ENCODE results near the gene MGMT.

The MGMT gene

DNA sequence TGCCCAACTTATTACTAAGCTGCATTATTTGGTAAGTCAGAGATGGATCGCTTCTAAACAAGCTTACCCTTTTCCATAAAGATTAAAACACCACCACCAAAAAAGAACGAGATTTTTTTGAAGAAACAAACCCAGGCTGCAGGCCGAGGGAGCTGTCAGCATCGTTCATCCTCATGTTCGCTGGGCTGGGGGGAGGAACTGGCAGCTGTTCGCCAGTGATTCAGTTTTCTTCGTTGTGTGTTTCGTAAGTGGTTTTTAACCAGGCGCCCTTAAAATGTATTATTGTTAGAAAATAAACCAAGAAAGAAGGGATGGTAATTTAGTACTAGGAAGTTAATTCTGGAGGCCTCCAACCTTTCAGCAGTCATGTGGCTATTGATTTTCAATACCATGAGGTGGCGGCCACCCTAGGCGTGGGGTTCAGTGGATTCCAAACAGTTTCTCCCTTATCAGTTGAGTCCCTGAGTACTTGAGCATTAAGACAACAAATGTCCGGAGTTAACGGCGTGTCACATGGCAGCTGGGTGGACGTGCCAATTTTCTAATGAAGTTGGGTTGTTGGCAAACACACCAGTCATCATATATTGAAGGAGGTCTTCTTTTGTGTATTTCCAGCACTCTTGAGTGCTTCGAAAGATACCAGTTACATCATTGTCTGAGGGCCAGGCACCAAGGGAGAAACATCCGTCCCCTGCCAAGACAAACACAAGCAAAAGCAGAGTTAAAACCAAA is 323.8 kb downstream of the MGMT start:
- H3K4me3 ChIP-seq (ENCODE audit: low read depth, low read length): no peak overlapping the region
- in situ Hi-C loops (cut with HindIII; ENCODE audit: low sequenced_read_pairs): no loop called here
- TF ChIP-seq, protein P1, sequence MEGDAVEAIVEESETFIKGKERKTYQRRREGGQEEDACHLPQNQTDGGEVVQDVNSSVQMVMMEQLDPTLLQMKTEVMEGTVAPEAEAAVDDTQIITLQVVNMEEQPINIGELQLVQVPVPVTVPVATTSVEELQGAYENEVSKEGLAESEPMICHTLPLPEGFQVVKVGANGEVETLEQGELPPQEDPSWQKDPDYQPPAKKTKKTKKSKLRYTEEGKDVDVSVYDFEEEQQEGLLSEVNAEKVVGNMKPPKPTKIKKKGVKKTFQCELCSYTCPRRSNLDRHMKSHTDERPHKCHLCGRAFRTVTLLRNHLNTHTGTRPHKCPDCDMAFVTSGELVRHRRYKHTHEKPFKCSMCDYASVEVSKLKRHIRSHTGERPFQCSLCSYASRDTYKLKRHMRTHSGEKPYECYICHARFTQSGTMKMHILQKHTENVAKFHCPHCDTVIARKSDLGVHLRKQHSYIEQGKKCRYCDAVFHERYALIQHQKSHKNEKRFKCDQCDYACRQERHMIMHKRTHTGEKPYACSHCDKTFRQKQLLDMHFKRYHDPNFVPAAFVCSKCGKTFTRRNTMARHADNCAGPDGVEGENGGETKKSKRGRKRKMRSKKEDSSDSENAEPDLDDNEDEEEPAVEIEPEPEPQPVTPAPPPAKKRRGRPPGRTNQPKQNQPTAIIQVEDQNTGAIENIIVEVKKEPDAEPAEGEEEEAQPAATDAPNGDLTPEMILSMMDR (IDR thresholded peaks at IDR 0.05; ENCODE audit: low read depth, low read length): no peak
- DNase-seq (ENCODE audit: low read depth, low spot score): no peak

DNA sequence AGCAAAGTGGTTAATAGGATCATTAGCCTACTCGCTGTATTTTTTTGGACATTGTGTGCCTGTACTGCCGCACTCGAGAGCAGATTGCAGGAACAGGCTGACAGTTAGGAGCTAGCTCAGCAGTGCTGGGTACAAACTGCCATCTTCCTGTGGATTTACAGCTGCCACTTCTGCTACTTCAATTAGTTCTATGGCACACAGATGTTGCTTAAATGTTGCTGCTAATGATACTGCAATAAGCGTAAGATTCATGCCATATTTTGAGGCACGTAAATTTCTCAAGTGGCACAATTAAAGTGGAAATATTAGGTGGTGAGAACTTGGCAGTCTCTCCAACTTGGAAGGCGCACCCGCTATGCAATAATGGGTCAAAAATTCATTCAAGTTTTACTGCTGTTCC is 325.1 kb downstream of the MGMT start:
- no peak overlapping the region for H3K4me3 ChIP-seq (ENCODE audit: low read depth, low read length)
- DNase-seq (ENCODE audit: low read depth, low spot score): no peak
- in situ Hi-C loops (cut with HindIII; ENCODE audit: low sequenced_read_pairs): no loop called here
- TF ChIP-seq, protein P1 (IDR thresholded peaks at IDR 0.05; ENCODE audit: low read depth, low read length): no peak

DNA sequence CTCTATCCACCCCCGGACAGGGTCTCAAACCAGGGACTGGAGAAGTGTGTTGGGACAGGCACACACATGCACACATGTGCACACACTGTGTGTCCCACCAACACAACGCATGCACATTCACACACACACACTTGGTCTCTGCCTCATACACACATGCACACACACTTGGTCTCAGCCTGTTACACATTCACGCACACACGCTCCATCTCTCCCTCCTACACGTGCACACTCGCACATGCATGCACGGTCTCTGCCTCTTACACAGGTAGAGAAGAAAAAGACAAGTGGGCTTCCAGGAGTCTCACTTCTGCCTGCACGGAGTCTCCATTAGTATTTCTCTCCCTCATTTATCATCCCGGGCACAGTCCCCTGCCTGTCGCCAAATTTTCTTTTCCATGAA is 325.8 kb downstream of the MGMT start:
- TF ChIP-seq, protein P1 (IDR thresholded peaks at IDR 0.05; ENCODE audit: low read depth, low read length): no peak
- in situ Hi-C loops (cut with HindIII; ENCODE audit: low sequenced_read_pairs): no loop called here
- DNase-seq (ENCODE audit: low read depth, low spot score): no peak
- H3K4me3 ChIP-seq (ENCODE audit: low read depth, low read length): no peak overlapping the region

DNA sequence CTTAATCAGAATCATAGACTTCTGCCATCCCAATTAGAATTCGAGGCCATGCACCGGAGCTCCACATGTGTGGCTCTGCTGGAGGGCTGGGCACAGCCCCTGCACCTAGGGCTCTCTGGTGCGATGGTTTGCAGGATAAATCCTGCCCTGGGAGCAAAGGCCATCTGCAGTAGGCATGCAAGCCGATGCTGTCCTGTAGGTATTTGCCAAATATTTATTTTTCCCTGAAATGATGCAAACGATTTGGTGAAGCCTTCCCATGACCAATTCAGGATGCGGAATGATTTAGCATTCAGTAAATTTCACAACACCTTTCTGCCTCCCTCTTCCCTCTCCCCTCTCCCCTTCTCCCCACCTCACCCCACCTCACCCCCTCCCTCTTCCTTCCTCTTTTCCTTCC is 326.4 kb downstream of the MGMT start:
- no peak for DNase-seq (ENCODE audit: low read depth, low spot score)
- in situ Hi-C loops (cut with HindIII; ENCODE audit: low sequenced_read_pairs): no loop called here
- TF ChIP-seq, protein P1 (IDR thresholded peaks at IDR 0.05; ENCODE audit: low read depth, low read length): no peak
- H3K4me3 ChIP-seq (ENCODE audit: low read depth, low read length): no peak overlapping the region

DNA sequence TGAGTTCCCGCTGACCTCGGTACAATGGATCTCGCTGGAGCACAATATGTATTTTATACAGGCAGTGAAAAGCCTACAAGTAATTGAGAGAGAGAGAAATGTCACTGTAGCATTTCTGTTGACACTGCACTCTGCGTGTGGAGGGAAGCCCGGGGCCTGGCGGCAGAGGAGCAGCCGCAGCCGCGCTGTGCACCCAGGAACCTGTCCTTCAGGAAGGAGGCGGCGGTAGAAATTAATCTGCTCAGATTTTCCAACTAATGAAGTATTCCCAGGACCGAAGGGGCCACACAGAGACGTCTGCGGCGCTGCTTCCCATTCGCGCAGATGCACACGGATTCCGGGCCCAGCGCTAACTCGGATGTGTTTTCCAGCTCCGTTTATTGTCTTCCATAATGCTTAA is 327.0 kb downstream of the MGMT start:
- in situ Hi-C loops (cut with HindIII; ENCODE audit: low sequenced_read_pairs): no loop called here
- H3K4me3 ChIP-seq (ENCODE audit: low read depth, low read length): no peak overlapping the region
- no peak for DNase-seq (ENCODE audit: low read depth, low spot score)
- TF ChIP-seq, protein P1 (IDR thresholded peaks at IDR 0.05; ENCODE audit: low read depth, low read length): no peak

DNA sequence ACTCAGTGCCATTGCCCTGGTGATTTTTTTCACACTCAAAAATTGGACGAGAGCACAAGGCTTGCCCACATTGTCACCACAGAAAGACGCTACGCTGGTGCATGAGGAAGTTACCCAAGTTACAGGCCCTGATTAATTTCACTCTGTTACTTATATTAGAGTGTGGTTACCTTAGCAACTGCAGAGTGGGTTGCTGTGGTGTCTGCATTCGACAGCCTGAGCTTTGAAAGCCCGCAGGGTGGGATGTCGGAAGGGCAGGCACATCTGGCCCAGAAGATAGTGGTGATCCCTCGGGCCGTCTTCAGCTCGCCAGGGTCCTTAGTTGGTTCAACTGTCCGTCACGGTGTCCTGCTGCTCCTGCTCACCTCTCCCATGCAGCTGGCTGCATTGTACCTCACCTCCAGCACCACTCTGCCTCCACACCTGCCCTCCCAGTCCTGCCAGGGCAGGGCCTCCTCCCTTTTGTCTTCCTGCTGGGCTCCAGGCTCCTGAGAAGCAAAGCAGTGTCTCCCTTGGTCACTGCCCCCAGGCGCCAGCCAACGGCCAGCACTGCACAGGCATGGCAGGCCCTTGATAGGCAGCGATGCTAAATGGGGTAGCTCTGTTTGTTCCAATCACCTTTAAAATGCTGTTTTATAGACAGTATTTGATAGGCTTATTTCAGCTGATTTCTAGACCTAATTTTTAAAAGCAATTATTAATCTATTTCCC is 329.8 kb downstream of the MGMT start:
- H3K4me3 ChIP-seq (ENCODE audit: low read depth, low read length): no peak overlapping the region
- in situ Hi-C loops (cut with HindIII; ENCODE audit: low sequenced_read_pairs): no loop called here
- no peak for DNase-seq (ENCODE audit: low read depth, low spot score)
- TF ChIP-seq, protein P1 (IDR thresholded peaks at IDR 0.05; ENCODE audit: low read depth, low read length): no peak

All from astrocyte of the spinal cord (primary cell).